Frontal cortex (tissue), 4 donors: Measurements from ENCODE around the gene AGAP1. TPM values are rescaled to one million over a fixed set of nuclear protein-coding genes. Genes with fewer than 3 reads are reported as not detected.

Source experiments
- DNase-seq, 2 donors: peaks; one replicate each; pipeline ENCODE4 v3.0.0; 2012; ENCODE audit warnings: low spot score in 2 of 2
- FAIRE-seq: peaks from 2 replicates; lab custom pipeline; 2012; peaks lifted over from hg19 to GRCh38; lab: Jason Lieb, UNC
- total RNA-seq: library from RNA; depleted of rRNA; stranded (reverse); fragments of >200 nt; gene quantifications from one replicate; pipeline ENCODE4 v1.2.3, GENCODE V29; 2014
- donor health status: control.
- donor health status: control.
- donor health status: control.

AGAP1 gene
- total RNA-seq, 1 donor from 2014 or later, result 27.3 TPM

DNA sequence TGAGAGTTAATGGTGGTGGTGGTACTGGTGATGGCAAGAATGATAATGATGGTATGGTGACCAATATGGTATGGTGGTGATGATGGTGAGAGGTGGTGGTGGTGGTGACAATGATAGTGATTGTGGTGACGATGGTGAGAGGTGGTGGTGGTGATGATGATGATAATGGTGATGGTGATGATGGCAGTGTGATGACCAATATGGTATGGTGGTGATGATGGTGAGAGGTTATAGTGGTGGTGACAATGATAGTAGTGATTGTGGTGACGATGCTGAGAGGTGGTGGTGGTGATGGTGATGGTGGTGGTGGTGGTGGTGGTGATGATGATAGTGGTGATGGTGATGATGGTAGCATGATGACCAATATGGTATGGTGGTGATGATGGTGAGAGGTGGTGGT is 505.2 kb downstream of the AGAP1 start:
- FAIRE-seq, result no peak
- no peak for DNase-seq

DNA sequence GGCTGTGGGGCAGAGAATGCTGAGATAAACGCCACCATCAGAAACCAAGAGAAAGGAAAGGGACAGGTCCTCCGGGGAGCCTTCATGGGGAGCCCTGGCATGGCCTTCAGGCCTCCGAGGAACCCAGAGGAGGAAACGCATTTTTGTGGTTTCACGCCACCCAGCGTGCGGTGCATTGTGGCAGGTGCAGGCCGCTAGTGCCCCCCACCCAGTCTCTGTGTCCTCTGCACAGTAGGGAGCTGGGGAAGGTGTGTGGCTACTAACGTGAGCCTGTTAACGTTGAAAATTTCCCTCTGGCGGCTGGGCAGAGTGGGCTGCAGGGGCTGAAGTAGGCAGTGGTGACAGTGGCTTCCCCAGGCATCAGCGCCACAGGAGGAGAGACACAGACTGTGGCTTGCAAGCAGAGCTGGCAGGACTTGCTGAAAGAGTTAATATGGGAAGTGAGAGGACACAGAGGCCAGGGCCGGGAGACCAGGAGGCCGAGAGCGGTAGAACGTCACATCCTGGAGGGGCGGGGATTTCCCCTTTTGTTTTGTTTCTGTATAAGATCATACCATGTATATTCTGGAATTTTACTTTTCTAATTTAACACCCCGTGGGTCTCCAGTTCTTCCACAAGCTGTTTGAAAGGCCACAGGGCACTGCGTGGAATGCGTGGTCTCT is 507.5 kb downstream of the AGAP1 start:
- FAIRE-seq, result no peak
- no peak for DNase-seq

DNA sequence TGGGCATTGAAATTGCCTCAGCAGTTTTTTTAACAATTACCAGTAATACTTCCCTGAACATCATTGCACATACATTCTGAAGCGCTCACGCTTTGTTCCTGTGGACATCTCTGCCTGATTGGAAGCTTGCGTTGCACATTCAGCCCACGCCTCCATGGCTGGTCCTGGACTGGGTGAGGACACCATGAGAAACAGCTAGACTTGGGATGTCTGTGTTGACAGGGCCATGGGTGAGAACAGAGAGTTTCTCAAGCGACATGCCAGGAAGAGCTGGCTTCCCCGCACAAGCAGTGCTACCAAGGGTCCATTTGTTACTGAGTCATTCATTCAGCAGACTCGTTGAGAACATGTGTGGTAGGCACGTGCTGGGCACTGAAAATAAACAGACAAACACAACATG is 508.0 kb downstream of the AGAP1 start:
- DNase-seq, result no peak

DNA sequence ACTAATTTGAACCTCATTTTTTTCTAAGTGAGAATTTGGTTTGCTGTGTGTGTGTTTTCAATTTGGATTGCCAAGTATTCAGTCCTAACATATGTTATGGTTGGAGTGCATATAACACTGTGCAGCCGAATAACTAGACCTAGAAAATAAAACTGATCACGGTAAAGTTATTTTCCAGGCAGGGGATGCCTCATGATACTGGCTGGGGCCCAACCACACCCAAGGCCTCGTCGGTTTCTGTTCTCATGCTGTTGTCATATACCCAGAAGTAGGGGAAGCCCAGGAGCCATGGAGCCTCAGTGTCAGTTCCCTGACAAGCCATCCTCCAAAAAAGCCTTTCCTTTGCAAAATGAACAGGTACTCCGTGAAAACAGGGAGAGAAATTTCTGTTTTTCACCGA is 514.2 kb downstream of the AGAP1 start:
- DNase-seq (no peak), FAIRE-seq (no peak)

More for the DNA sequence above, 508.0 kb downstream of the AGAP1 start:
- FAIRE-seq, result no peak

DNA sequence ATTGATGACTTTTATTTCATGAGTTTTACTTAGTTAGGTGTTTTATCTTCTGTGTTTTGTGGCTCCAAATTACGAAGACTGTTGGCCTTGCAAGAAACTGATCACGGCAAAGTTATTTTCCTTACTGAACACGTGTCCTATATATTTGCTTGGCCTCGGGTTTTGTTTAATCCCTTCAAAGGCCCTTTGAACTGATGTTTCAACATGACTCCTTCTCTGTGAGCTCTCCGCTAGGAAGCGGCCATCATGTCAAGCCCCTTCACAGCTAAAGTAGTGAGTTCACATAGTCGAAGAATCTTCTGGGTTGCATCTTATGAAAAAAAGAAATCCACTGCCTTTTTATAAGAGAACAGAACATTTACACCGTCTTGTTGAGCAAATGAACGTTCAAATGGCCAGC is 515.0 kb downstream of the AGAP1 start:
- no peak for DNase-seq
- FAIRE-seq, result no peak

DNA sequence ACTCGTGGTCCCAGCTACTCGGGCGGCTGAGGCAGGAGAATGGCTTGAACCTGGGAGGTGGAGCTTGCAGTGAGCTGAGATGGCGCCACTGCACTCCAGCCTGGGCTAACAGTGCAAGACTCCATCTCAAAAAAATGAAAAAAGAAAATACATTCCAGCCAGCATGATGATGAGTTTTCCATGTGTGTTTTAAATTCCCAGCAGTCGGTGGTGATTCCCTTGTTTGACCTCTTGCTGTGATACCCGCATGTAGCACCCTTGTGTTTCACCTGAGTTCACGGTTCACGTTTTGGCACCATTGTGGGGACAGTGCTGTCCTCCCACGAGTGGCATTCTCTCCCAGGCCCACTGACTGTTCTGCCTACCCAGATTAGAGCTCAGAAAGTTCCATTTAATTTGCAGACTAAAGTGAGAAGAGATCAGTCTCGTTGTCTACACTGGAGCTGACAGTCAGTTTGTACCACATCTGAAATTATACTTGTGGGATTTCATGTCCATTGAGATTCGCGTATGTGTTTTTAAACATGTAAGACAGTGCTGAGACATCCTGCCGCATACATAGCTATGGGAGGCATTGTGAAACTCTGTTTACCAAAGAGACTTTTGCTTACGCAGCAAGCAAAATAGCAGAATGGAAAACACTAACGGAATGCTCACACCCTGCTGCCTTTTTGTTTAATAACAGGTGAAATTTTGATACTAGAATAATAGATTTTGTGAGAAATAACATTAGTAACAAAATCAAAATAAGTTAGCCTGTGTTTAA is 517.3 kb downstream of the AGAP1 start:
- no peak for DNase-seq
- FAIRE-seq, result no peak

DNA sequence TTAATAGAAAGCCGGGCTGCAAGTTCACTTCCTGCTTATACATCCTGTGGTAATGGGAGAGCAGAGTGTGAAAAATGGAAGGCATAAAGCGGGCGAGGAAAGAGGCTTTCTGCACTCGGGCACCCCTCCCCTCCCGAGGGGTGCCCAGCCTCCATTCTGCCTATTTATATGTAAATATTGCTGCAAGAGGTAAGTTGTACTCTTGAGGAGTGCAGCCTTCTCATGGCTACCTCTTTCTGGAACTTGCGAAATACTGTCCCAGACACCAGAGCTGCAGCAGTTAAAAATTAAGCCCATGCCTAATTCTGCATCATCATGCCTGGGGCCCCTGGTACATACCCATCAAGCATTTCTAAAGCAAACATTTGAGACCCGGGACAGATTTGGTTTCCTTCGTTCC is 518.3 kb downstream of the AGAP1 start:
- DNase-seq (no peak), FAIRE-seq (no peak)

DNA sequence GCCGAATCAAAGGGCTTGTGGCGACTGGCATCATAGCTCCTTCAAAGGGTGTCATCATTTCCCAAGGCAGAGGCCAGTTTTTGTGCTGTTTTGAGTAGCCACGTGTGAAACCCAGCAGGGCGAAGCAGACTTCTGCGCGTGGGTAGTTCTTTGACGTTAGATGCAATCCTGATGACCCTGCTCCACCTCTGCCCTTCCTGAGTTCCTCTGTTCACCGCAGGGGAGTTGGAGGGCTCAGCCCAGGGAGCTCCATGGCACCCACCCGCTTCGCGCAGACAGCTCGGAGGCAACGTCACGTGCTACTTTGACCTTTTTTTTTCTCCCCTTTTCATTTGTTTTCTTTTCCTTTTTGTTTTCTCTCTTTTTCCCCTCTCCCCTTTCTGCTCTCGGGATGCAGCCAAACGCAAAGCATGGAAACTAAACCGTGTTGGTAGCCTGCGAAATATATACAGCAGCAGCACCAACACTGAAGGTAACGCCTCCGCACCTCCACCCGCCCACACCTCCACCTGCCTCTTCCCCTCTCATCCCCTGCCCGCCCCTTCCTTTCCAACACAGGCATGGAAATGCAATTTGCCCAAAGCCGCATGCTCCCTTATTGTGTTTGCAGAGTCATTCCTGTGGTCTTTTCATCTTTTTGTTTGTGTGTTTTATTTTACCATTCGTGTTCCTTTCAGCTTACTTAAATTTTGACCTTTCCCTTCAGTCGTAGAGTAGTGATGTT is 520.7 kb downstream of the AGAP1 start:
- no peak for FAIRE-seq

DNA sequence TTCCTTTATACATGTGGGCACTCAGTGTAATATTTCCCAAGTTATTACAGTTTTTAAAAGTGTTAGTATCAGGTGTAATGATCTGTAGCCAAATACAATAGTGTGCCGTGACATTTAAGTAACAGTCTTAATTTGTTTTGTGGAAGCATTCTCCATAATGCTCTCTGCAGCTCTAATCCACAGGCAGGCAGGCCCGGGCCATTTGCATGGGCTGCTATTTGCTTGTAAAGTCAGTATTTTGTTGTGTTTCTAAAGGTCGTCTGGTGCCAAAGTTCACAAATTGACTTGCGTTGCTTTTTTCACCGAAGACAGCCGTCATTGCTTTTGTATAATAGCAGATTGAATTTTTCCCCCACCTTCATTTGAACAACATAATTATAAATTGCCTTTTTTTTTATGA is 521.3 kb downstream of the AGAP1 start:
- FAIRE-seq (no peak), DNase-seq (no peak)

More for the DNA sequence above, 520.7 kb downstream of the AGAP1 start:
- DNase-seq, result peak in 1 of 2 donors; percentile 35

DNA sequence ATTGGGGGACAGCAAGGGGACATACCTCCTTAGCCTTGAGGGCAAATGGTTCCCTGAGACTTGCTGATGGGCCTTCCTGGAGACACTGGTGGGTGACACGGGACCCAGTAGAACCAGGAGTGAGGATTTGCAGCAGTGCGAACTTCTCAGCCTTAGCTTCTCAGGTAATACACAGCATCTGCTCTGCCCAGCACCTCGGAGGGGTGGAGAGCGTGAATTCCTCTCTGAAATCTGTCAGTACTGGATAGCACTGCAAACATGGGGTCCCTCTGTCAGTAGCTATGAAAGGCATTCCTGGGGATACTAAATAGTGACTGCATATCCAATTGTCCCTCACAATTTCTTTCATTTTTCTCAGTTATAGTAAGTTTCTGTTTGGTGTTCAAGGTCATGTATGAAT is 522.7 kb downstream of the AGAP1 start:
- FAIRE-seq (no peak), DNase-seq (no peak)

DNA sequence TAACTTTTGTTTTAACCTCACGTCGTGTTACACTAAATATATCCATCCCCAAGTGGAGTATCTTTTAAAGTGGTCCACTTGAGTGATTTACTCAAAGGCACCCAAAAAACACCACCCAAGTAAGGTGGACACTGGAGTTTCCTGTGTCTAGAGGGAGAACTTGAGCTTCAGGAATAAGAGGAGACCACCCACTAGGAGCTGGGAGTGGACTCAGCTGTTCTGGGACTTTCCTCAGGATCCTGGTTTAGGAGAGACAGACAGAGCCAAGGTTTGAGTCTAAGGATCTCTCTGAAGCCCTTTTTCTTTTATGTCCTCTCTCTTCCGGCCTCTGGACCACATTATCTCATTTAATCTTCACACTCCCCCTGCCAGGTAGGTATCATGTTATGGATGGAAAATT is 523.6 kb downstream of the AGAP1 start:
- FAIRE-seq, result no peak

DNA sequence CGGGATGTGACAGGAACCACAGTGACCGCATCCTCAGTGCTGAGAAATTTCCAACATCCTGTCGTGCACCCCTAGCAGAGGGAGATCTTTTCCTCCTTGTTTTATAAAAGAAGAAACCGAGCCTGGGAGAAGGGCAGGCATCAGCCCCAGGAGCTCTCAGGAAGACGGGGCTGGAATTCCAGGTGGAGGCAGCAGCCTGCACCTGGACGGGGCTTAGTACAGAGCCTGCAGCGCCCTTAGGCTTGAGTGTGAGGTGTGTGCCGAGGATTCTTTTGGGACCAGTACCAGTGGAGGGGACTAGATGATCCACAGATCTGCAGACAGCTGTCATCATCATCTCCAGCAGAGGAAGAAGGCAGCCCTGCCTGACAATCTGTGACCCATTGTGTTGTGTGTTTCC is 525.6 kb downstream of the AGAP1 start:
- DNase-seq, result no peak
- FAIRE-seq, result no peak

More for the DNA sequence above, 523.6 kb downstream of the AGAP1 start:
- DNase-seq, result no peak

DNA sequence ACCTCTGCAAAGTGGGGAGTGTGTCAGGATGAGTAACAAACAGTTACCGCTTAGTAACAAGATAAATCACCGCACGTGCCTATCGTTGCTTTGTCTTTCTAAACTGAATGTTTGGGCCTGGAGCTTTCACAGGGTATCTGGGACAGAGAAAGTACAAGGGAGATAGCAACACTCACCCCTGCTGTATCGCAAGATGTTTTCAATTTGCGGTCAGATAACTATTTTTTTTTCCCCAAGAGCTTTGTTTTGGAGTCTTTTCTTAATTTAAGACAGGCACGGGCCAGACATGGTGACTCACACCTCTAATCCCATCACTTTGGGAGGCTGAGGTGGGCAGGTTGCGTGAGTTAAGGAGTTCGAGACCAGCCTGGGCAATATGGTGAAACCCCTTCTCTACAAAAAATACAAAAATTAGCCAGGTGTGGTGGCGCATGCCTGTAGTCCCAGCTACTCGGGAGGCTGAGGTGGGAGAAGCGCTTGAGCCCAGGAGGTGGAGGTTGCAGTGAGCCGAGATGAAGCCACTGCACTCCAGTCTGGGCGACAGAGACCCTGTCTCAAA is 527.7 kb downstream of the AGAP1 start:
- no peak for FAIRE-seq
- DNase-seq, result no peak

DNA sequence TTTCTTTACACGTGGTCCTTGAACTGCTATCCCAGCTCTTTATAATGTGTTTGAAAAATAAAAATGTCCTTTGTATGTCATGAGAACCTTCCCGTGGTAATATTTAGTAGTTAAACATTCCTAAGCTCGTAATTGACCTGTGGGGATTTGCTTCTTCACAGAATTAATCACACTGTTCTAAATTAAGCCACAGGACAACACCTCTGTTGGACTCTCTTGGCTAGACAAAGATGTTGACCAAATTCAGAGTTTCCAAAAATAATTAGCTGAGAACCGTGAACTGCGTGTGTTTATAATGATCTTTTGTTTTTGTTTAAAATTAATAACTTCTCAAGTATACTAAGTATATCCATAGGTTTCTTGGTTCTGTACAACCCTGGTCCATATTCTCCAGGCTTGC is 528.3 kb downstream of the AGAP1 start:
- DNase-seq, result no peak
- FAIRE-seq, result no peak

DNA sequence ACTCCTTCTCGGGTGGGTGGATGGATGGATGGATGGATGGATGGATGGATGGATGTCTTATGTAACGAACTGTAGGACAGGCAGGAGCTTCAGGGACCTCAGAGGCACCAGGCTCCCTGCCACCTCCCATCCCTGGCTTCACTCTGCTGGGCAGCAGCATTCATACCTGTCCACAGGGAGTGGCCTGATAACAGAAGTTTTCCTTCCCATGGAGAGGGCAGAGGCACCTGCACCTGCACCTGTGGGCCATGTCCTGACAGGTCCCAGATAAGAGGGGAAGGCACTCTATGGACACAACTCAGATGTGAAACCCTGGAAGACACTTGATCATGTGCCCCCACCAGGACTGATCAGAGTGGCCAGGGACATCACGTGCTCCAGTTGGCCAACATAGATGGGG is 532.0 kb downstream of the AGAP1 start:
- no peak for FAIRE-seq
- no peak for DNase-seq

DNA sequence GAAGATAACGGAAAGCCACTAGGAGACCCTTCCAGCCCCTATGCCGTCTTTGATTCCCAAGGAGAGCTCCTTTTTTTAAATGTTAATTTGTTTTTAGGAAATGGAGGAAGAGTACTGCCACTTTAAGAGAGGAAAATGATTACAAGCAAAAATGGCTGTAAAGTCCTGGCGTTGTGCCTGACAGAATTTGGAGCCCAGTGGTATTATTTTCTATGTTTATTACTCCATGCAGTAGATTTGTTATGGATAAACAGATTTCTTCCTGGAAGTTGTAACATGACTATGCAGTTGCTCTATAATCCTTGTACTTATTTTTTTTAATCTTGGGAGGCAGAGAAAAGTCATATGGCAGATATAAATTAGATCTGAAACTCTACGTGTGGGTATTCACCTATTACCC is 533.0 kb downstream of the AGAP1 start:
- FAIRE-seq (no peak), DNase-seq (no peak)

DNA sequence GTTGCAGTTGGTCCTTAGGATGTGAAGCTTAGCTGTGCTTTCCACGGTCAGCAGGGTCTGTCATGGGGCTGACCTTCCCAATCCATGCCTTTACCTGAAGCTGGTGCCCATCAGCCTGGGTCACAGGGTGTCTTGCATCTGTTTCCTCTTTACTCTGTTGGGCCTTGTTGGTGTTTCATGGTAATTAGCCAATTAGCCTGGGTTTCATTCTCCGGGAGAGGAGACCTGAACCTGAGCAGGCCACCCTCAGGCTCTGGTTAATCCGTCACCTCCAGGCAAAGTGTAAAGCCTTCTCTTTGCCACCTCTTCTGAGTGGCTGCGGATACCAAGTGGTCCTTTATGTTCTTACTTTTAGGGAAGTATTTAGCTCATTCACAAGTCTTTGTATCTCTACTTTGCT is 534.2 kb downstream of the AGAP1 start:
- no peak for FAIRE-seq
- DNase-seq, result no peak

DNA sequence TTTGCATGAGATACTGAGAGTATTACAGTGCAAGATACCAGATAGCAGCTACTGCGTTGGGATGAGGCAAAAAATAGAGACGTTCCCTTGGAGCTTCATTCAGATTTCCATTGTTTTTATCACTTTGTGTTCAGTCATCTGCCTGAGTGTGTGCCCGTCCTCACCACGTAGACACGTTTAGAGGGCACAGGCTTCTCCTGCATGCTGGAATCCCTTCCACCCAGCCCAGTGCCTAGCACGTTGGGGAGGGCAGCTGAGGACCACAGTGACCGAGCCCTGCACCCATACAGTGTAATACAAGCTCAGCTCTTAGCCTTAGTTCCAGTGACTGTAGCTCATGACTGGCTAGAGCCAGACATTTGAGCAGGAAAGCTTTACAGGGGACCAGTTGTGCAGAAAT is 539.6 kb downstream of the AGAP1 start:
- FAIRE-seq, result no peak

DNA sequence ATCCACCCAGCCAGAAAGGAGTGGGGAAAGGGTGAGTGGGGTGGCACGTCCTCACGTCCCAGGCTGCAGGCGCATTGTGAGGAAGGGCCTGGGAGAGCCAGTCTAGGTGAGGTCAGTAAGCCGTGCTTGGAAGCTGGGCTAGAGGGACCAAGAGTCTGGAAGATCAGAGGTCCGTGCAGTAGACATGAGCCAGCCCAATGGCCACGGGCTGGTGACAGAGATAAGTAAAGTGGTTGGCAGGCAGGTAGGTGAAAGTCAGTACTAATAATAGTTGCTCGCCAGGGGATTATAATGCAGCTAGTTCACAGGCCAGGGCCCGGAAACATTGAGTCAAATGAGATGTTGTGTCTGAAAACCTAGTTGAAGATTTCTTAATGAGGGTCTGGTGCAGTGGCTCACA is 541.1 kb downstream of the AGAP1 start:
- FAIRE-seq, result no peak
- no peak for DNase-seq

More for the DNA sequence above, 539.6 kb downstream of the AGAP1 start:
- DNase-seq, result no peak

DNA sequence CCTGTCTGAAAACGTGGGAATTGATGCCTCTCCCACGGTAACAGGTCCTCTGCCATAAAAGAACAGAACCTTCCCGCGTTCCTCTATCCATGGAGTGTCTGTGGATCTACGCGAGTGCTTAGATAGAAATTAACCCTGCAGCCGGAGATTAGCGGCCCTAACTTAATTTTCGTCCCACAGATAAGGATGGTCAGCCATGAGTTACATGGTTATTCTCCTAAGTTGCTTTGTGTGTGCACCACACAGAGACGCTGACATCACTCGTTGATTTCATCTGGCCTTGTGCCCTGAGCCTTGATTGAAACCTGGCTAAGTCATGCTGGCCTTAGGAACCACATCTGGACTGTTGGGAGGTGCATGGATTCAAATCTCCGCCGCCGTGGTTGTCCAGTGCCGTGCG is 542.2 kb downstream of the AGAP1 start:
- no peak for FAIRE-seq
- no peak for DNase-seq

DNA sequence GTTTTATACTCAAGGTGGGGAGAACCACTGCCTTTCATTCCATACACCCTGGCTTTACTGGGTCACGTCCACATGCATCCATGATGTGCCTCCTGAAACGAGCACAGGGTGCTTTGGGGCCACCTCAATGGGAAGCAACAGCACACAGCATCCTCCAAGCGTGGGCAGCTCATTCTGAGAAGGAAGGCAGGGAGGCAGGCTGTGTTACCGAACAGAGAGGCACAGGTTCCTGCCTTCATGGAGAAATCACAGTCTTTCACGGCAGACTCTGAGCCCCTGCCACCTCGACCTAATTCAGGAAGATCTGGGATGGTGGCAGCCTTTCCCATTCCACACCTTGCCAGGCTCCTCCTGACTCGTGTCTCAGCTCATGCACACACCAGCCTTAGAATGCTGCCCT is 544.3 kb downstream of the AGAP1 start:
- no peak for FAIRE-seq
- DNase-seq, result no peak
